Transverse colon (tissue), 4 donors: ENCODE results near the gene DPH3.

ENCODE experiments used
- EP300 ChIP-seq: sonication (generic); formaldehyde crosslinking; IDR thresholded peaks from one replicate; pipeline ENCODE4 v1.6.1; 2017; ENCODE audit warnings: antibody characterized with exemption, low read depth
- POLR2A ChIP-seq: fragments of 450-650 bp; IDR thresholded peaks from one replicate; pipeline ENCODE4 v1.6.1; 2016; ENCODE audit warnings: antibody characterized with exemption, mild to moderate bottlenecking, moderate library complexity
- POLR2AphosphoS5 ChIP-seq, 3 donors: sonication (generic); formaldehyde crosslinking; IDR thresholded peaks; one replicate each; pipeline ENCODE4 v1.6.1; 2016; ENCODE audit warnings: antibody characterized with exemption in 3 of 3
- TF ChIP-seq, protein P1 (sequence below), 5 experiments: fragments of 200-600 bp in 3 of 5; fragments of 450-650 bp in 2 of 5; sonication (generic) in 3 of 5; IDR thresholded peaks; 1 replicate in 2 of 5; 2 replicates in 3 of 5; pipeline ENCODE4 v1.5.1; 2016 to 2017; ENCODE audit warnings: antibody characterized with exemption in 5 of 5, inconsistent platforms in 3 of 5, mild to moderate bottlenecking in 2 of 5, moderate library complexity in 1 of 5

DNA sequence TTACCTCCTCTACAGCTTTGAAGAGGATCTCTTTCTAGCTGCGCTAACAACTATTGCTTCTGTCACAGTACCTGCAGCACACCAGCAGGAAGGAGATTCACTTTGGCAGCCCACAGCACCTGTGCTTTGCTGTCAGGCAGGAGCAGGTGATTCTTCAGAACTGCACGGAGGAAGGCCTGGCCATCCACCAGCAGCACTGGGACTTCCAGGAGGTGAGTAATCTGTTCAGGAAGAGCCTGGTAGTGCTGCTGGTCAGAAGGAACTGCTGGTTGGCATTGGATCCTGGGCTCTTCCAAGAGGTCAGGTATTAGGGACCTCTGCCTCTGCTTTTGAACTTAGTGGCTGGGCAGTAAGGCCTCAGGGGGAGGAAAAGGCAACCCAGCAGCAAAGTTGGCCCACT lies 42.2 kb downstream of the DPH3 start:
- TF ChIP-seq, protein P1, sequence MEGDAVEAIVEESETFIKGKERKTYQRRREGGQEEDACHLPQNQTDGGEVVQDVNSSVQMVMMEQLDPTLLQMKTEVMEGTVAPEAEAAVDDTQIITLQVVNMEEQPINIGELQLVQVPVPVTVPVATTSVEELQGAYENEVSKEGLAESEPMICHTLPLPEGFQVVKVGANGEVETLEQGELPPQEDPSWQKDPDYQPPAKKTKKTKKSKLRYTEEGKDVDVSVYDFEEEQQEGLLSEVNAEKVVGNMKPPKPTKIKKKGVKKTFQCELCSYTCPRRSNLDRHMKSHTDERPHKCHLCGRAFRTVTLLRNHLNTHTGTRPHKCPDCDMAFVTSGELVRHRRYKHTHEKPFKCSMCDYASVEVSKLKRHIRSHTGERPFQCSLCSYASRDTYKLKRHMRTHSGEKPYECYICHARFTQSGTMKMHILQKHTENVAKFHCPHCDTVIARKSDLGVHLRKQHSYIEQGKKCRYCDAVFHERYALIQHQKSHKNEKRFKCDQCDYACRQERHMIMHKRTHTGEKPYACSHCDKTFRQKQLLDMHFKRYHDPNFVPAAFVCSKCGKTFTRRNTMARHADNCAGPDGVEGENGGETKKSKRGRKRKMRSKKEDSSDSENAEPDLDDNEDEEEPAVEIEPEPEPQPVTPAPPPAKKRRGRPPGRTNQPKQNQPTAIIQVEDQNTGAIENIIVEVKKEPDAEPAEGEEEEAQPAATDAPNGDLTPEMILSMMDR (IDR thresholded peaks at IDR 0.05), result no peak
- TF ChIP-seq POLR2A (no peak), EP300 (no peak), POLR2AphosphoS5 (IDR thresholded peaks at IDR 0.05) (no peak)
